Kidney capillary endothelial cell (primary cell): ENCODE measurements around the gene ELOB.

Source experiments
- DNase-seq: peaks from one replicate; pipeline ENCODE4 v3.0.0-alpha.2; 2018; ENCODE audit warnings: low spot score

Gene ELOB

DNA sequence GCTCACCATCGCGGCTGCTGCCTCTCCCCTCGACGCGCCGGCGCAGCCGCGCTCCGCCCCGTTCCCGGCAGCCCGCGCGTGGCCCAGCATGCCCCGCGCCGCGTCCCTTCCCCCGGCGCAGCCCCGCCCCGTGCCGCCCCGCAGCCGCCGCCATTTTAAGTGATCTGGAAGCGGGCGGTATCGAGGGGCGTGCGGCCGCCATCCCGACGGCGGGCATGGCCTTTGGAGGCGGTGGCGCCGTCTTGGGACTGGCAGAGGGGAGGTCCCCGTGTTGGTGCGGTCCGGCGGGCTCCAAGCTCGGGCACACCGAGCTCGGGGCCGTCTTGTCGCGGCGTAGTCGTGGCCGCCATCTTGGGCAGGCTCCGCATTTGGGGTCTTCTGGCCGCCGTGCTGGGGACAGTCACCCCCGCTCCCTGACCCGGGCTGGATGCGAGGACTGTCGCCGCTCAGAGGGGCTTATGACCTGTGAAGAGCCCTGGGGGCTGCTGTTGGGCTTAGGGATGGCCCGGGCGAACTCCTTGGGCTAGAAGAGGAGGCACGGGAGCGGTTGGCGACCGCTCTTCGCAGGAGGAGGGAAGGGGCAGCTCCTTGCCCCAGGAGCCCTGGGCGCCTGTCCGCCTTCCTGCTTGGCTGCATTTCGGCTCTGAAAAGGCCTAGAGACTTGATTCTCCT is at the start of gene ELOB:
TSS of gene ELOB (minus strand) at position 50 of the 672 bp plus-strand sequence. CDS start at position 9, 41 bp downstream.
- peak; percentile 75 for DNase-seq

DNA sequence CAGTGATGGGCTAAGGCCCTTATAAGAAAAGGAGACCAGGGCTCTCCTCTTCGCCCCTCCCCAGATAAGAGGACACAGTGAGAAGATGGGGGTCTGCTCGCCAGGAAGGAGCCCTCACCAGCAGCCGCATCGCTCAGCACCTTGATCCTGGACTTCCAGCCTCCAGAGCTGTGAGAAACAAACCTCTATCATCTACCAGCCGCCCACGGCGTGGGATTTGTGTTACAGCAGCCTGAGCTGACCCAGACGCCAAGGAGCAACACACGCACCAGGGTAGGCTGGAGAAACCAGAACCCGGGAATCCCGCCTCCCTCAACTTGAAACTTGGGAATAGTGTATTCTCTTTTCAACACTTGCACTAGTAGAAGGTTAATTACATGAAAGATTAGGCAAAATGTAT is 48.8 kb upstream of the ELOB start:
- DNase-seq = no peak

DNA sequence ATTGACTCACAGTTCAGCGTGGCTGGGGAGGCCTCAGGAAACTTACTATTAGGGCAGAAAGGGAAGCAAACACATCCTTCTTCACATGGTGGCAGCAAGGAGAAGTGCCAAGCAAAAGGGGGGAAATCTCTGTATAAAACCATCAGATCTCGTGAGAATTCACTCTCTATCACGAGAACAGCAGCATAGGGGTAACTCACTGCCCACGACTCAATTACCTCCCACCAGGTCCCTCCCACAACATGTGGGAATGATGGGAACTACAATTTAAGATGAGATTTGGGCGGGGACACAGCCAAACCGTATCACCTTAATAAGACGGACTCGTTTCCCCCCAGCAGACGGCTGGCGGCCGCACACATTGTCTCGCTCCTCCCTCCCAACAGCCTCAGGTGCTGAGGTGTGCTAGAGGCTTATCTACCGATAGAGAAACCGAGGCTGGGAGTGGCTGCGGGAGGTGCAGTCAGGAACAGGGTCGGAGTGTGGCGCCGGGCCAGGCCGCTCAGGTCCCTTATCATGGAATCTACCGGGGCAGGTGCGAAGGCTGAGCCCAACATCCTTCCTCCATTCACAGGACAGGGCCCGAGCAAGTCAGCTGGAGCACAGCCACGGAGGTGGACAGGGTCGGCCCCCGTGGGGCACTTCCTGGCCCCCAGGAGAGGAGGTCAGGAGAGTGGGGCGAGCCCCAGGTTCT is 48.1 kb upstream of the ELOB start:
- no peak for DNase-seq

DNA sequence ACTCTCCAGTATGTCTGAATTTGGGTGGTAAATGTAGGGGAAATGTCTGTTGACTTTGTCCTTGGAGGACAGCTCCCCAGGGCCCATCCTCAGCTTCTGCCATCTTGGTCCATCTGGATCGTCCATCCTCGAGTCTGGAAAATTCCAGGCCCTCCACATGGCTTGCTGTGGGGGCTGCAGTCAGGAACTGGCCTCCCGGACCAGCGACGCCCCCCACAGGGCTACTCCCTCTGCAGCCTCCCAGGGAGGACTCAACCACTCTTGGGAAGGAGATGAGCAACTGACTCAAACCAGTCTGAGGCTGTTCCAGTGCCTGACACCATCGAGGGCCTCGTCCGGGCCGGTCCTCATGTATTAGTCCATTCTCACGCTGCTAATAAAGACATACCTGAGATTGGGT is 47.5 kb upstream of the ELOB start:
- DNase-seq = no peak

DNA sequence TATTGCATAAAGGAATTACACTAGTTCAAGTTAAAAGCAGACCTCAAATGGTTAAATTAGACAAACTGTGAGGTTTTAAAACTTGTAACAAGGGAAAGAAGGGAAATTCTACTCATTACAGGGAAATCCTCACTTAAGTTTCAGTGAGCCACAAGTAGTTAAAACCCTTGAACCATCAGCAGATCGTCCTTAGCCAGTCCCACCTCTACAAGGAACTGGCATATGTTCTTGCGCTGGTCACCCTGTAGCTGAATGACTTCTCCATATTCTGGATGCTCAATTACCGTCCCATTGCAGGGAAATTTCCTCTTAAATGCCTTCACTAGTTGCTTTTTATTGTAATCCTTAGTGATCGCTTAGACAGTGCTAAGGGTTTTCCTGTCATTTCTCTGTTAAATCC is 45.4 kb upstream of the ELOB start:
- DNase-seq = no peak

DNA sequence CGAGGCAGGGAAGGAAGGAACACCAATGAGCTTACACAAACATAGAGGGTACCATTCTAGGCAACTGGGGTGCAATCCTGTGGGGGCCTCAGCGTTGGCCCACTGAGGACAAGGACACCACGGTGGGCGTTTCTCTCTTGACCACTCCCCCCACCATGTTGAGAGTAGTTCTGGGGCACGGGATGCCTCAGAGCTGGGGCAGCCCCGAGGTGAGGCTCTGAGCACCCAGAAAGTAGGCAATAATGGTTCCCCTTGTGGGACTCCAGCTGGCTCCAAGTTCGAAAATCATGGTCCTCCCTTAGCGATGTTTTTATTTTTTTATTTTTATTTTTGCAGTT is 45.0 kb upstream of the ELOB start:
- DNase-seq = no peak

DNA sequence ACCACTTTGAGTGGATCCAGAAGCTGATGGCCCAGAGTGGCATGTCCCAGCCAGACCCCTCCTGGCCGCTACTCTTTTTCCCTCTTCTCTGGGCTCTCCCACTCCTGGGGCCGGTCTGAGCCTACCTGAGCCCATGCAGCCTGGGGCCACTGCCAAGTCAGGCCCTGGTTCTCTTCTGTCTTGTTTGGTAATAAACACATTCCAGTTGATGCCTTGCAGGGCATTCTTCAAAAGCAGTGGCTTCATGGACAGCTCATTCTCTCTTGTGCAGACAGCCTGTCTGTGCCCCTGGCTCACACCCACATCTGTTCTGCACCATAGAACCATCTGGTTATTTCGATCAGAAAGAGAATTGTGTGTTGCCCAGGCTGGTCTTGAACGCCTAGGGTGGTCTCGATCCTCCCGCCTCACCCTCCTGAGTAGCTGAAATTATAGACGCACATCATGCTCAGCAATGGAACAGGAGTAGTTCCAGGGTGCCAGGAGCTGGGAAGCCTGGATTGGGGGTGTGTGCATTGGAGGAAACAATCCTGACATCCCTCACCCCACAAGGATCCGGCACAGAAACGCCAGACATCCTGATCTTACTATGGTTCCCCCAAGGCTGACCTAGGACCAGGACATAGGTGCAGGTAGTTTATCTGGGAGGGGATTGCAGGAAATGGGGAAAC is 44.5 kb upstream of the ELOB start:
- DNase-seq = no peak

DNA sequence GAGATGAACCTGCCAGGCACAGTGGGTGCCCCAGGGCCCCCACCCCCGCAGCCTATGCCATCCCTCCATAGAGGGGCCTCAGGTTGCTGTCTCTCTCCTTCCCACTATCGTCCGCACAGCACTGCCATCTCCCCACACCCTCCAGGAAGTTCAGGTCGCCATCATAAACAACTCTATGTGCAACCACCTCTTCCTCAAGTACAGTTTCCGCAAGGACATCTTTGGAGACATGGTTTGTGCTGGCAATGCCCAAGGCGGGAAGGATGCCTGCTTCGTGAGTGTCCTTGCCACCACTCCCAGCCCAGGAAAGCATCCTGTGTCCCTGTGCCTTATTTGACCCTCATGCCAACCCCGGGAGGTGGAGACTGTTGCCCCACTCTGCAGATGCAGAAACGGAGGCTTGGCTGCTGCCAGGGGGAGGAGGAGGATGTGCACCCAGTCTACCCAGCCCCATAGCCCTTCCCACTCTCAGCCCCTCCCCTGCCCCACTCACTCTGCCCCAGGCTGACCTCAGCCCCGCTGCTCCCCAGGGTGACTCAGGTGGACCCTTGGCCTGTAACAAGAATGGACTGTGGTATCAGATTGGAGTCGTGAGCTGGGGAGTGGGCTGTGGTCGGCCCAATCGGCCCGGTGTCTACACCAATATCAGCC is 43.9 kb upstream of the ELOB start:
- DNase-seq = no peak

DNA sequence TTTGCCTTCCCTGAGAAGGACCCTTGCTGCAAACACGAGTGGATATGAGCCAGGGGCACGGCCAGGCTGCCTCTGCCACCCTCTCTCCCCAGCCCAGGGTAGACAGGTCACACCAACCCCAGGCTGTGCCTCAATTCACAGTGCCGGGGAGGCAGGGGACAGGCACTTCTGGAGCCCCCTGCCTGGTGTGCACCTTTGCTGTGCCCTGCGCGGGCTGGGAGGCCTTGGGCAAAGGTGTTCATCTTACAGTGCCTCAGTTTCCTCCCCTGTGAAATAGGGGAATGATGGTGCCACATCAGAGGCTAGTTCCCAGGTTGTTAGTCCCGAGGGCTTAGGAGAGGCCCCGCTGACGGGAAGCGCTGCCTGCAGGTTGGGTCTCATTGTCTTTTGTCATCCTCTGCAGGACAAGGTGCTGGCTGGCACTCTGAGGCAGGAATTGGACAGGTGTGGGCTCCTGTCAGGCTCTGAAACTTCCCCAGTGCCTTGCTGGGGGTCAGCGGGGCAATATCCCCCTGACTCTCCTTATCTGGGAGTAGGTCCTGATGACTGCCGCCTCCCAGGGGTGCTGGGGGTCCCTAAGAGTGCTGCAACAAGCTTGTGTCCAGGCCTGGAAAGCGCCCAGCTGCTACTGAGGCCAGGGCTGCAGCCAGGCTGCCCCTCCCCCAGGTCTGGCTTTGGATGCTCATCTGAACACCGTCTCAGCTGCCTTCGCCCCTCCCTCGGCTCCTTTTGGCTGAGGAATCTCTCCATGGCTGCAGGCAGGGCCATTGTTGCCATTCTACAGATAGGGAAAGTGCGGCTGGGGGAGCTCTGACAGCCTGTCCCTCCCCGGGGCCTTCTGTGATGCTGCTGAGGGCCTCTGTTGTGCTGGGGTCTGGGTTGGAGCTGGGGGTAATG is 43.1 kb upstream of the ELOB start:
- DNase-seq = no peak

DNA sequence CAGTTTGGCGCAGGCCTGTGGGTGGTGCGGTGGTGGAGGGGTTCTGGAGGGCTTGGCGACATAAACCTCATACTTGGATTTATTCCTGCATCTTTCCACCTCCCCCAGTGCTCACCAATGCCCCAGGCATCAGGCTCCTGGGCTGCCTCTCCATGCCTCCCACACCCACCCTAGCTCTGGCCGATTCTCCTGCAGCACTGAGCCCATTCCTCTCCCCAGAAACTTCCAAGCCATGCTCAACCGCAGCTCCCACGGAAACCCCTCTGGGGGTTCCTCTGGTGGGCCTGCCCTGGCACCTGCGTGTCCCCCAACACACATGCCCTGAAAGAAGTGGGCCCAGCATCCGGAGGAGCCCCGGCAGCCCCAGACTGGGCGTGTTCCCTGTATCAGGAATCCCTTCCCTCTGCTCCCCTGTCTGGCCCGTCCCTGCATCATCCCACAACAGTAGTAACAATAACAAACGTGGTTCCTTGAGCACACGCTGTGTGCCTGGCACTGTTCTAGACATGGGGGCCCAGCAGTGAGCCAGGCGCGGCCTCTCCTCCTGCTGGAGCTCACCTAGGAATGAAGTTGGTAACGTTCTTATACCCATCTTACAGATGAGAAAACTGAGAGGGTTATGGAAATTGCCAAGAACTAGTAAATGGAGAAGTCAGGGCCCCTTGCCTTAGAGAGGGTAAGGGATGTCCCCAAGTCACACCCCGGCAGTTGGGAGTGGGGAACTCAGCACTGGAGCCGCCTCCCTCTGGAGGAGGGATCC is 42.3 kb upstream of the ELOB start:
- no peak for DNase-seq

DNA sequence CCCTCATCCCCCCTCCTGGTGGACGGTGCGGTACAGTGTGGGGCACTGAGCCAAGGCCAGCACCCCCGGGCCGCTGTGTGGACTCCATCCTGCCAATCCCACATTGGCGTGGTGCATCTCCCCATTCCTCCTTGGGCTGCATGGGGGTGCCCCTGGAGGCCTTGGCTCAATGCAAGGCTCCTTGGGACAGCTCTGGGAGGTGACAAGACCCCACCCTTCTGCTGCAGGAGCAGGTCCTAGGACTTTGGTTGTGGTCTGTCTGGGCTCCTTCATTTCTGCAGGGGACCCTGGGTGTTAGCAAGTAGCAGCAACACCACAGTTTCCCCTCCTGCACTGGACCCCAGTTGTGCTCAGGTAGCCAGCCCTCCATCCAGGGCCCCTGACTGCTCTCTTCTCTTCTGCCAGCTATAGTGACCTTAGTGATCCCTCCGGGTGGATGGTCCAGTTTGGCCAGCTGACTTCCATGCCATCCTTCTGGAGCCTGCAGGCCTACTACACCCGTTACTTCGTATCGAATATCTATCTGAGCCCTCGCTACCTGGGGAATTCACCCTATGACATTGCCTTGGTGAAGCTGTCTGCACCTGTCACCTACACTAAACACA is 41.3 kb upstream of the ELOB start:
- DNase-seq = no peak

DNA sequence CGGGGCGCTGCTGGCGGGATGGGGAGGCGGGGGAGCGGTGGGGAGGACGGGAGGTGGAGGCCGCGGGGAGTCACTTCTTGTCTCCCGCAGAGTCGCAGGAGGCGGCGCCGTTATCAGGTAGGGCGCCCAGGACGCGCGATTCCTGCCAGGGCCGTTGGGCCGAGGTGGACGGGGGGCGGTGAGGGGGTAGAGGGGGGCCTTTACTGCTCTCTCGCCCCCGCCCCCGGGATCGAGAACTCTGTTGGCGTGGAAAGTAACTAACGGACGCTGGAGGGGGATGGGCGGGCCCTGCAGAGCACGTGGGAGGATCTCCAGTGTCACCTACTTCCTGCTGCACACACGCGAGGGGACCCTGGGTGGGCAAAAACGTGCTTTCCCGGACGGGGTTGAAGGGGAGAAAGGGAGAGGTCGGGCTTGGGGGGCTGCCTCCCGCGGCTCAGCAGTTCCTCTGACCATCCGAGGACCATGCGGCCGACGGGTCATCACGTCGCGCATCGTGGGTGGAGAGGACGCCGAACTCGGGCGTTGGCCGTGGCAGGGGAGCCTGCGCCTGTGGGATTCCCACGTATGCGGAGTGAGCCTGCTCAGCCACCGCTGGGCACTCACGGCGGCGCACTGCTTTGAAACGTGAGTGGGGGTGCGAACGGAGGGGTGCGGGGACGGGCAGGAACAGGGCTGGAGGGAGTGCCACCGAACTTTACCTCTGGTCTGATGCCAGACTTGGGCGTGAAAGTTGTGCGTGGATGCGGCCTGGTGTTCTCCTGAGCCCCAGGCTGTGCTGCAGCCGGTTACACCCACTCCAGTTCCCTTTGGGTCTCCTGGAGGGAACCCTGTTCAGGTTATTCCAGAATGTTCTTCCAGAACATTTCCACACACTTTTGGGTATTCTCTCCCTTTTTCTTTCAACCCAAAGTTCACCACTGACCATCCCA is 40.5 kb upstream of the ELOB start:
- DNase-seq = no peak

DNA sequence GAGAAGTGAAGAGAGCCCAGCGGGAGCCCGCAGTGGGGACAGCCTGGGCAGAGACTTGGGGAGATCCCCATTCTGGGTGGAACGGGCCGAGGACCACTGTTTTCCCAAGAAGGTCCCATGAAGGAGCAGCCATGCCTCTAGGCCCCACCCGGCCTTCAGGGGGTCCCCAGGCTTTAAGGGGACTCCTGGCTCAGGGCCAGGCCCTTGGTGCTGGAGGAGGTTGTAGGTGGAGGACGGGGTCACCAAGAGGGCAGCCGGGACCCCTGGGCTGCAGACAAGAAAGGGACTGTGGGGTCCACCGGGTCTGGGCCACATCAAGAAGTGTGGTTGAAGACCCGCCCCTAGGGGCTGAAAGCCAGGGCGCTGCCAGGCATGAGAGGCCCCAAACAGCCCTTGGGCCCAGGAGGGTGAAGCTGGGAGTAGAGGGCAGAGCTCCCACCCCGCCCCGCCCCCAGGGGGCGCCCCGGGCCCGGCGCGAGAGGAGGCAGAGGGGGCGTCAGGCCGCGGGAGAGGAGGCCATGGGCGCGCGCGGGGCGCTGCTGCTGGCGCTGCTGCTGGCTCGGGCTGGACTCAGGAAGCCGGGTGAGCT is 39.8 kb upstream of the ELOB start, which contains the start of gene PRSS21:
TSS of gene PRSS21 (plus strand) at position 487 of the 589 bp plus-strand sequence. CDS start at position 519, 32 bp downstream.
- no peak for DNase-seq

DNA sequence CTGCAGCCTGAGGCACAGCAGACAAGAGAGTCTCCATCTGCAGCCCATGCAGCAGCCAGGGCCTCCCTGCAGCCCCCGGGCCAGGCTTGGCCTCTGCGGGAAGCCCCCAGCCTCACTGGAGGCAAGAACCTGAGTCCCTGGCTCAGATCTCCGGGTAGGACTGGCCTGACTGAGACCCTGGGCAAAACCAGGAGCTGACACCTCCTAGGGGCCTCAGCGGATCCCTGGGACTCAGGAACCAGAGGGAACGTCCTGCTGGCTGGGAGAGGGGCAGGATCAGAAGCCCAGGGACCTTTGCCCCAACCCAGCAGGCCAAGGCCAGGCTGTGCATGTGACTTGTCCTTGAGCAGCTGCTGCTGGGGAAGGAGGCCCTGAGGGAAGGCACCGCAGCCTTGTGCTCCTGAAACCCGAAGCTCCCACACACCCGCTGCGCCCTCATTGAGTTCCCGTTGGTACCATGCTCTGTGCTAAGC is 38.3 kb upstream of the ELOB start:
- DNase-seq = no peak

DNA sequence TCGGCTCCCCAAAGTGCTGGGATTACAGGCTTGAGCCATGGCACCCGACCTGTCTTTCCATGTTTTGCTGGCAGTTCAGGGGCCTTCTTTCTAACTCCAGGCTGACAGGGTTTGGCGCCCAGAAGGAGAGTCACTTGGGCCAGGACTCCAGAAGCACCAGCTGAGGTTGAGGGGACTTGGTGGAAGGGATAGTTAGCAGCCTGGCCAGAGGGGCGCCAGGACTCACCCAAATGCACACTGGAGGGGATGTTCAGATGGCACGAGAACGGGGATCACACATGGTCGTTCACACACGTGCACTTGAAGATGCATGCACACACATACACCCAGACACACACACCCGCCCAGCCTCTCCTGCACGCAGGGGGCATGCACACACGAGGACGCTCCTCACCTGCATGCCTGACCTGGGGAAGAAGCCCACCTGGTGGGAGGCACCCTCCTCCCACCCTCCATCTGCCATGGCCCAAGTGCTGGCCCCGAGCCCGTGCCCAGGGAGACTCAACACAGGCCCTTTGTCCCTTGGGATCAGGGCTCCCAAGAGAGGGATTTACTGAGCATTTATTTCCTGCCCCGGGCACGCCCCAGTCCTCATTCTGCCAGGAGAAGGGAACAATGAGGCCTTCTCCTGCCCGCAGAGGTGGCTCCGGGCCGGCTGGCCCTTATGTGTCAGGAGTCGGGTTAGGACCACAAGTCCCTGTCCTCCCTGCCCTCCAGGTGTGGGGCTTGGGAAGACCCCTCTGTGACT is 37.6 kb upstream of the ELOB start:
- no peak for DNase-seq

DNA sequence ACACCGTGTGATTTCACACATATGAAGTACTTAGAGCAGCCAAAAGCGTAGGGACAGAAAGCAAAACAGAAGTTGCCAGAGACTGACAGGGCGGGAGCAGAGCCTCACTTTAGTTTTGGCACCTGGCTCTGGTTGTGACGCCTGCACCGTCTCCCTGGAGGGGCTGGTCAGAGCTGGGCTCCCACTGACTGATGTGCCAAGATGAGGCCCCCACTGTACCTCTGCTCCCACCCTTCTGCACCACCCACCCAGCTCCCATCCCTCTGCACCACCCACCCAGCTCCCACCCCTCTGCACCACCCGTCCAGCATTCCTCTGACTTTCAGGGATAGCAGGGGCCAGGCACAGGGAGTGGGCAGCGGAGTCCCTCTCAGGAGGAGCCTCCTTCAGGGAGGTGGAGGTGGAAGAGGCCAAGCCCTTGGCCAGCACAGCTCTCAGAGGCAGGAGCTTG is 36.7 kb upstream of the ELOB start:
- DNase-seq = no peak

DNA sequence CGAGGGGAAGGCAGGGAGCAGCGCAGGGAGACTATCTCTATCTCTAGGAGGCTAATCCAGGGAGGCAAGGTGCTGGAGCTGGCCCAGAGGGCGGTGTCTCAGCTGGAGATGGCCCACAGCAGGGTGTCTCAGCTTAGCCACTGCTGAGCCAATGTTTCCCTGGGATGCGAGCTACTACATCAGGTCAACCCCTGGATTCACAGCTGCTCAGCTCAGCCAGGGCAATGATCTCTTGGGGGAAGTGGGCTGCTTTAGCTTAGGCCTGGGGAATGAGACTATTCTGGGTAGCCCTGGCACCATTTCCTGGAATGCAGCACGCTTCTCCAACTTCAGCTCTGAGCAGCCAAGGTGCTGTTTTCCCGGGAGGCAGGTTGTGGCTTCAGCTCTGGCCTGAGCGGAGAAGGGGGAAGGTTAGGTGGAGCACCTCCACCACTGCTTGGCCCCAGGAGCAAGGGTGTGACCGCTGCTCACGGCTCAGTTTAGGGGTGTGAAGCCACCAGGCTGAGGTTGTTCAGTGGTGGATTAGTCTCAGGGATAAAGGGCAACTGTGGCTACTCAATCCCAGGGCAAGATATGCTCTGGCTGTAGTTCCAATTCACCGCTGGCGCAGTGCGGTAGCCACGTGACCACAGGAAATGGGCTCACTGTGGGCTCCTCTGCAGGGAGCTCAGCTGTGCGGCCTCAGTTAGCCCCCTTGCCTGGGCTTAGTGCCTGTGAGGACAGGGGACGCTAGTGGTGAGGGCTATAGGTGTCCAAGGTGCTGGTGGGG is 34.8 kb upstream of the ELOB start:
- DNase-seq = no peak
